GM18511 (cell line): Measurements from ENCODE around the gene ZP1.

Experiments used
- ATAC-seq: cut with Tn5 transposase; IDR thresholded peaks from one replicate; pipeline ENCODE4 v1.9.1; 2021; ENCODE audit warnings: mild to moderate bottlenecking, moderate library complexity; ENCODE audit not compliant: unreplicated experiment

Gene ZP1

GRCh38 chr11:60857378-60858232, 9.7 kb upstream of the ZP1 start:
- ATAC-seq = no peak

DNA sequence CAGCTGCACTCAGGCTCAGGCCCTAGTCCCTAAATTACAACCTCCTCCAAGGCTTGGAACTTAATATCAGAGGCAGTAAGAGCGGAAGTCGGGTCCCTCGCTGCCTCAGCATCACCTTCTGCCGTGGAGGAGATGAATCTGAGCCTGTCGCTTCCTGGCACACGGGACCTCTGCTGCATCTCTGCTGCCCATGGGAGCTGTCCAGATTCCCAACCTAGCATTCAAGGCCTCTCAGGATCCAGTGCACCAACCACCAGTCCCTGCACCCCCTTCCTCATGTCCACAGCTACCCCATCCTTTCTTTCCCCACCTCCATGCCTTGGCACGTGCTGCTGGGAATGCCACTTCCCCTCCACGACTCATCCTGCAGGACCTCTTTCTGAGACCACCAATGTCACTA, 9.1 kb upstream of the ZP1 start:
- ATAC-seq = no peak

DNA sequence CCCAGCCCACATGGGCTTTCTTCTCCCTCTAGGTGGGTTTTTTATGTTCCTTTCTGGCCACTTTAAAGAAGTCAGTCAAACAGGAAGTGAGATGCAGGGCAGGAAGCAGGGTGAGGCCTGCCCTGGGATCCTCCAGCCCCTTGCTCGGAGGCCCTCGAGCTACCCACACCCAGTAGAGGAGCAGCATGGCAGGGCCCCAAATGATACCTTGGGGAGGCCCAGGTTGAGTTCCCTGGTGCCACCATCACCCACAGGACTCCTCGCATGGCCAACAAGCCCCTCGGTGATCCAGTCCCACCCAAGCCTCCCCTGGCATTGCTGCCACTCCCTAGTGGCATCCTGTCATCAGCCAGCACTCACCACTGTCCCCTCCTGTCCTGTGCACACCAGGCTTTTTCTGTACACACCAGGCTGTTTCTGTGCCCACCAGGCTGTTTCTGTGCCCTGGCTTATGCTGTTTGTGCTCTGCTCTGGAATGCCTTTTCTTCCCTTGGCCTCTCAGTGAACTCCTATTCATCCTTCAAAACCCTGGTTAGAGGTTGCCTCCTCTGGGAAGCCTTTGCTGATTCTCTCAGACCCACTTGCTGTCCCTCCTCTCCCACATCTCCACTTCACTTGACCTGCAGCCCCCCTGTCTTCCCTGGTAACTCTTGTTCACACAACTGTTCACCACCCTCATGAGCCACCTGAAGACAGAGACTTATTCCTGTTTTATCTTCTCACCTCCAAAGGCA, 8.4 kb upstream of the ZP1 start:
- ATAC-seq = no peak

DNA sequence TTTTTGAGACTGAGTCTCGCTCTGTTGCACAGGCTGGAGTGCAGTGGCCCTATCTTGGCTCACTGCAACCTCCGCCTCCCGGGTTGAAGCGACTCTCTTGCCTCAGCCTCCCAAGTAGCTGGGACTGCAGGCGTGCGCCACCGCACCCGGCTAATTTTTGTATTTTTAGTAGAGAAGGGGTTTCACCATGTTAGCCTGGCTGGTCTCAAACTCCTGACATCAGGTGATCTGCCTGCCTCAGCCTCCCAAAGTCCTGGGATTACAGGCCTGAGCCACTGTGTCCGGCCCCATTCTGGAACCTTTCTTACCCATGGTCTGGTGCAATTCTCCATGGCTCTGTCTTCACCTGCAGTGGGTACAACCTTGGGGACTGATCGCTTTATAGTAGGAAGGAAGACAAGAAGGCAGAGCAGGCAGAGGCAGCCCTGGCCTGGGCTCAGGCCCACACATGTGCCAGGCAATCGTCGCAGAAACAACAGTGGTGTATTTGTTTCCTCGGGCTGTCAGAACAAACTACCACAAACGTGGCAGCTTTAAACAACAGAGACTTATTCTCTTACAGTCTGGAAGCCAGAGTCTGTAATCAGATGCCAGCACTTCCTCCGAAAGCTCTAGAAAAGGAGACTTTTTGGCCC, 7.6 kb upstream of the ZP1 start:
- ATAC-seq = no peak

DNA sequence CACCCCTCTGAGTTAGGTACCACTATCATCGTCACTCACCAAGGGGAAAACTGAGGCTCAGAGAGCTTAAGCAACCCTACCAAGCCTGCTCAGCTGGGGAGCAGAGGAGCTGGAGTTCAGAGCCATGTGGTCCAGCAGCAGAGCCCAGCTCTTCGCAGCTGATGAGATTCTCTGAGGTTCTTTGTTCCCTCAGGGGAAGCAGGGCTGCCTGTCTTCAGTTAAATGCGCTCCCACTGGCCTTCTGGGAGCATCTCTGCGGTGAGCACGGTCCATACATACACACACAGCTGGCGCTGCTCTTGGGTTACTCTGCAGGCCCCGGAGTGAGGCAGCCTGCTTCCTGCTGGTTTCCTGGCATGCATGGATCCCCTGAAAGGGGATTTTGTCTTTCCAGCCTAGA, 6.4 kb upstream of the ZP1 start:
- no peak for ATAC-seq

DNA sequence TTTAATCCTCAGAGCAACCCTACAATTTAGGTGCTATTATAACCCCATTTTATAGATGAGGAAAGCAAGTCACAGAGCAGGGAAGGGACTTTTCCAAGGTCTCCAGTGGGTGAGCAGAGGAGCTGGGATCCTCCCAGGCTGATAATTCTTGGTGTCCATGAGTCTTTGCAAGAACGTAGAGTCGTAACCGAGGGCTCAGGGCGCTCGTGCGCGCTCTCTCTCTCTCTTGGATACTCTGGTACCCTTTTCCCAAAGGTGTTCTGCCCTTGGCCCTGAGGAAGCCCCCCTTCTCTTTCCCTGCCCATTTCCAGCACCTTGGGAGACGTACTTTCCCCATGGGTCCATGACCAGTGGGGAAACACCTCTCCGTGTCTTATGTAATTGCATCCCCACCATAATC, 5.2 kb upstream of the ZP1 start:
- no peak for ATAC-seq

GRCh38 chr11:60863550-60864521, 3.5 kb upstream of the ZP1 start:
- ATAC-seq = no peak

DNA sequence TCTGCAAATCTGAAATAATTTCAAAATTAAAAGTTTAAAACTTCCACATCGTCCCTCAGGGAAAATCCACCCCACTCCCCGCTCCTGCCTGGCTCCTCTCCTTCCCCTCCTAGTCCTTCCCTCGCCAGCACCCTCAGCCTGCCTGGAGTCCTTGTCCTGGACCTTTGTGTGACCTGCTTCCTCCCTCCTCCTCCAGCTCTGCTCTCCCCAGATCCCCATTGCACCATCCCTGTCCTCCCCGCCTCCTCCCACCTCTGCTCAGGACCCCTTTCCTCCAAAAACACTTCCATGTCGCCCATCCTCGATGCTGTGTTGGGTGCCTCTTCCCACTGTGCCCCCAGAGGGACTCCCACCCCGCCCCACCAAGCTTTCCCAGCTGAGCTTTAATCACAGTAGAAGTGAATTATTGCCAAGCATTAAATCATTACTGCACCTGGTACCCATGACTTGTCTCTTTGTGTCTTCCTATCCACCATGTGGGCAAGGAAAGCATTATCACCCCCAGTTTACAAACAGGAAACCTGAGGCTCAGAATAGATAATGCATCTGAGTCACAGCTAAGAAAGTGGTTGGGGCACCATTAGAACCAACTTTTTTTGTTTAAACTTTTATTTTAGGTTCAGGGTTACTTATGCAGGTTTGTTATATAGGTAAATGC, 2.4 kb upstream of the ZP1 start:
- no peak for ATAC-seq

DNA sequence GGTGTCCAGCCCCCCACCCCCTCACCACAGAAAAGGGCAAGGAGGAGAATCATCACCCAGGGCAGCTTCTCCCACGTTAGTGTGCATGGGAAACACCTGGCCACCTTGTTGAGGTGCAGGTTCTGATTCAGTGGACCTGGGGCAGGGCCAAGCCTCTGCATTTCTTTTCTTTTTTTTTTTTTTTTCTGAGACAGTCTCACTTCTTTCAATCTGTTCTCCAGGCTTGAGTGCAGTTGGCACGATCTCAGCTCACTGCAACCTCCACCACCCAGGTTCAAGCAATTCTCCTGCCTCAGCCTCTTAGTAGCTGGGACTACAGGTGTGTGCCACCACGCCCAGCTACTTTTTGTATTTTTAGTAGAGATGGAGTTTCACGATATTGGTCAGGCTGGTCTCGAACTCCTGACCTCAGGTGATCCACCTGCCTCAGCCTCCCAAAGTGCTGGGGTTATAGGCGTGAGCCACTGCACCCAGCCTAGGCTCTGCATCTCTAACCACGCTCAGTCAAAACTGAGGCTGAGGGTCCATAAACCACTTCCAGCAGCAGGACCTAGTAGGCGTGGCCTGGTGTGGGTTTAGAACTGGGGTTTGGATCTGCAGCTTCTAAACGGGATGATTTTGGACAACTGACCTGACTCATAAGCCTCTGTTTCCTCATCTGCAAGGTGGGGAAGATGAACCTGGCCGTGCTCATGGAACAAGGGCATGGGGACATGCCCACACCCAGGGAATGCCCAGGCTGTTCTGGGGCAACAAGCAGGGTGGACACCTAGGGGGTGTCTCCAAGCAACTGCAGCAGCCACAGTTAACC, 734 bp downstream of the ZP1 start:
- no peak for ATAC-seq

DNA sequence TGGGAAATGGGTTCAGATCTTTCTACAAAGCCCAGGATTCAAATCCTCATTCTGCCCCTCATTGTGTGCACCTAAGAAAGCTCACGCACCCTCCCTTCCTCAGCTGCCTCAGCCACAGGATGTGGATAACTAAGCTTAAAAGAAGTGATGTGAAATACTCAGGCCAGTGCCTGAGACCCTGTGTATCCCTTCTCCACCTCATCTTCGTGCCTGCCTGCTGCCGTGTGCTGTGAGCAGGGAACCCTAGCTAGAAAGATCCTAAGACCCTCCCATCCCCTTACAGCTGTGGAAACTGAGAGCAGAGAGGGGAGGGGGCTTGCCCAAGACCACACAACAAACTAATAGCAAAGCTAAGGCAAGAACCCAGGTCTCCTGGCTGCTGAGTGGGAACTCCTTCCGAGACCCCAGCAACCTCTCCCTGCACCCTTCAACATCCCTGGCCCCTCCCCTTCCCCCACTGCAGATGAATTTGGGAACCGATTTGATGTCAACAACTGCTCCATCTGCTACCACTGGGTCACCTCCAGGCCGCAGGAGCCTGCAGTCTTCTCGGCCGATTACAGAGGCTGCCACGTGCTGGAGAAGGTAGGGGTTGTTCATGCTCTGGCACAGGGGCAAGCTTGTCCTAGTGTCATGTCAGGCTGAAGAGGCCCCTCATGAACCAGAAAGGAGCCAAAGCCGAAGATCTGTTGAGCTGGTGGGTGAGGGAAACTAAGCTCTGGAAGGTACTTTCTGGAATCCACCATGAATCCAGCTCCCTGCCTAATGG, 1.5 kb downstream of the ZP1 start:
- no peak for ATAC-seq

- ATAC-seq = no peak
These were observed 2.1 kb downstream of the ZP1 start for GRCh38 chr11:60869451-60869825.

- no peak for ATAC-seq
These were observed 2.9 kb downstream of the ZP1 start for GRCh38 chr11:60870276-60870675.

DNA sequence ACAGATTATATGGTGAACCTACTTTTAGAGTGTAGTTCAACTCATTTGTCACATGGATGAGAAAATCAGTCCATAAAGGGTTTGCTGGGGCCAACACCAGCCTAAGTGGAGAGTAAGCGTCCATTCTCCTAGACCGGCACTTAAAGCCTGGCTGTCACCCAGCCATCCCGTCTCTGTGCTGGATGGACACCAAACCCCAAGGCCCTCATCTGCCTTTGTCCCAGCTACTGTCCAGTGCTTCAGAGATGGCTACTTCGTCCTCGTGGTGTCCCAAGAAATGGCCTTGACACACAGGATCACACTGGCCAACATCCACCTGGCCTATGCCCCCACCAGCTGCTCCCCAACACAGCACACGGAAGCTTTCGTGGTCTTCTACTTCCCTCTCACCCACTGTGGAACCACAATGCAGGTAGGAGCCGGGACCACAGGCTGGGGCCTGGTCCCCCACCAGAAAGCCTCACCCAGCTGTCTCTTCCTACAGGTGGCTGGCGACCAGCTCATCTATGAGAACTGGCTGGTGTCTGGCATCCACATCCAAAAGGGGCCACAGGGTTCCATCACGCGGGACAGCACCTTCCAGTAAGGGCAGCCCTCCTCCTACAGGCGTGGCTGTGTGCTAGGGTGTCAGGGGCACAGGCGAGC, 3.5 kb downstream of the ZP1 start:
- ATAC-seq = no peak

- ATAC-seq = no peak
These were observed 4.2 kb downstream of the ZP1 start for GRCh38 chr11:60871378-60872061.

DNA sequence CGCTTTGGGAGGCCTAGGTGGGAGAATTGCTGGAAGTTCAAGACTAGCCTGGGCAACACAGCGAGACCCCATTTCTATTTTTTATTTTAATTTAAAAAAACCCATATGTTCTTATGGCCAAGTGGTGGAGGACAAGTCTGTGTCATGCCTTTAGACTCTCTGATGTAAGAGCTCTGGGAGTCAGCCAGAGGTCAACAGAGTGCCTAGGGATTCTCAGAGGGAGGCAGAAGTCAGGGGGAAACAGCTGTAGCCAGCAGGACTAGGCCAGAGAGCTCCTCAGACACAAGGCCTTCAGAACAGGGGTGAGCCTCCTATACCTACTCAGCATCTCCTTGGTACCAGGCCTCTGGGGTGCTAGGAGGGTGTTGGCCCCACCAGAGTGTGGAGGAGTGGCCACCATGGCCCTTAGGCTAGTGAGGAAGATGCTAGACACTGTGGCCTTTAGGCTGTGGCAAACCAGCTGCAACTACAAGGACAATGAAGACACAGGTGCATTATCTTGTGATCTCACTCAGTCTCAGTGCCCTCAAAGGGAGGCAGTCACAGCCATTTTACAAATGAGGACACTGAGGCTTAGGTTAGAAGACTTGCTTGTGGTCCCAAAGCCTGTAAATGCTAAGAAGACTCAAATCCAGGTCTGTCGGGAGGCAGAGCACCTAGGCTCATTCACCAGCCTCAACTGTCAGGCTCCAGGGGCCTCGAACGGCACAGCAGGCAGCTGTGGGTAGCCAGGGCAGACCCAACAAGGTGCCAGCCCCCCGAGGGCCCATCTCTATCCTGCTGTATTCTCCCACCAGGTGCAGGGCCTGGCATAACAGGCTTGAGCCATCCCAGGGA, 5.0 kb downstream of the ZP1 start:
- ATAC-seq = no peak

DNA sequence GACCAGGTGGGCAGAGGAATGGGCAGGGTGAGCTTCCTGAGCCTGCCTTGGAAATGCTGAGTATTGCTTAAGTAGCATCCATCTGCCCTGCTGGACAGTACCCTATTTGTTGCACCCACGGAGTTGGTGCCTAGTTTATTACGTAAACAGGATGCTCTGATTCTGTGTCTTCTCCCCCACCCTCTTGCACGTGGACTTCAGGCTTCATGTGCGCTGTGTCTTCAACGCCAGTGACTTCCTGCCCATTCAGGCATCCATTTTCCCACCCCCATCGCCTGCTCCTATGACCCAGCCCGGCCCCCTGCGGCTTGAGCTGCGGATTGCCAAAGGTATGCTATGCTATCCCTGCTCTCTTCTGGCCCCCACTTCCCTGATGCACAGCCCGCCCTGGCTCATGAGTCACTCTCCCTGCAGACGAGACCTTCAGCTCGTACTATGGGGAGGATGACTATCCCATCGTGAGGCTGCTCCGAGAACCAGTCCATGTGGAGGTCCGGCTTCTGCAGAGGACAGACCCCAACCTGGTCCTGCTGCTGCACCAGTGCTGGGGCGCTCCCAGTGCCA, 5.7 kb downstream of the ZP1 start:
- no peak for ATAC-seq
